CD4-positive, alpha-beta T cell treated with Interferon alpha-2 for 1 hour (primary cell): Measurements from ENCODE around the gene DNAJC7.

ENCODE experiments used
- DNase-seq, 2 donors: peaks; one replicate each; pipeline ENCODE4 v3.0.0-alpha.2; 2020 to 2022

The DNAJC7 gene

DNA sequence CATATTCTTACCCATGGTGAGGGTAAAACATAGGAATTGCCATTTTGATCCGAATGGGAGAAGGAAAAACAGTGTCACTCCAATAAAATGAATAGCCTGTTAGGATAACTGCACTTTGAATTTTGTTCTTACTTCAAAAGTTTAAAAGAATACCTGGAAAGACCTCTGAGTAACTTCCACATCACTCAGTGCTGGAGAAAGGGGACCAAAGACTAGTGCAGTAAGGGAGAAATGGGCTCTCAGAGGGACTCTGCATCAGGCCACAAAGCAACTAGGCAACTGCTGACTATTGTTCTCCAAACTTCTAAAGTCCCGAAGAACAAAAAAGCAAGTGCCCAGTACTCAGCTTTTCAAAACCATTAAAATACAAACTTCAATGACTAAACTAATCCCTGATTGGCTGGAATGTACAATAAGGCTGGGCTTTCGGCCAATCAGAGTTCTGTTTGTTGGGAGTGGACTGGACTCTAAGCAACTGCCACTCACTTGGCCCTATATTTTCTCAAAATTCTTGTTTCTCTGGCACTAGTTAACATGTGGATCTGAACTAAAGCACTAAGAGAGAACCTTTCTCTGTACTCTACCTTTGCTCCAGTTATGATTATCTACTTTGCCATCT is 6.2 kb downstream of the DNAJC7 start:
- DNase-seq = peak; percentile 18 to 29

DNA sequence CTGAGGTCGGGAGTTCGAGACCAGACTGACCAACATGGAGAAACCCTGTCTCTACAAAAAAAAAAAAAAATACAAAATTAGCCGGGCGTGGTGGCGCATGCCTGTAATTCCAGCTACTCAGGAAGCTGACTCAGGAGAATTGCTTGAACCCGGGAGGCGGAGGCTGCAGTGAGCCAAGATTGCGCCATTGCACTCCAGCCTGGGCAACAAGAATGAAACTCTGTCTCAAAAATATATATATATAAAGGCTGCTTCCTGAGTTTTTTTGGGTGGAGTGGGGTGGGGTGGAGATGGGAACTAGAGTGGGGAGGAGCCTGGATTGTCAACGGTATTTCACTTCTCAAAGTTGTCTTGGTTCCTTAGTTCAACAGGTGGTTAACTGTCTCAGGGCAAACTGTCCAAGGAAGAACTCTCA is 7.0 kb downstream of the DNAJC7 start:
- peak in 1 of 2 donors; percentile 41 for DNase-seq

DNA sequence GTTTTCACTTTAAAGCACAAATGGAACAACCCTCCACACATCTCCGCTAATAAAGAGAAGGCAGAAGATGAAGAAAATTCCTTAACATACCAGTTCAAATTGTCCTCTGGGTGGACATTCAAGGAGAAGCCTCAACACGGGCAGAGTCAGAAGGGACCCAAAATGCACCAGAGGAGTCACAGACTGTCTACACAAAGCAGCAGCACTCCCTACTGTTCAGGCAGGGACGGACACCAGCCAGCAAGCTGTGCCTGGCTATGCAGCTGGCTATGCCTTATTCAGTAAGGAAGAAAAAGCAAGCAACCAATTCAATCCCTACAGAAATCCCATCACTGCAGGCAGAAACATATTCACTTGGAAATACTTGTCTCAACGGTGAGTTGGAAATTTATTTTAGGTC is 8.1 kb downstream of the DNAJC7 start:
- no peak for DNase-seq

- DNase-seq = no peak
Measured at GRCh38 chr17:42005166-42005565, 12.1 kb downstream of the DNAJC7 start.

DNA sequence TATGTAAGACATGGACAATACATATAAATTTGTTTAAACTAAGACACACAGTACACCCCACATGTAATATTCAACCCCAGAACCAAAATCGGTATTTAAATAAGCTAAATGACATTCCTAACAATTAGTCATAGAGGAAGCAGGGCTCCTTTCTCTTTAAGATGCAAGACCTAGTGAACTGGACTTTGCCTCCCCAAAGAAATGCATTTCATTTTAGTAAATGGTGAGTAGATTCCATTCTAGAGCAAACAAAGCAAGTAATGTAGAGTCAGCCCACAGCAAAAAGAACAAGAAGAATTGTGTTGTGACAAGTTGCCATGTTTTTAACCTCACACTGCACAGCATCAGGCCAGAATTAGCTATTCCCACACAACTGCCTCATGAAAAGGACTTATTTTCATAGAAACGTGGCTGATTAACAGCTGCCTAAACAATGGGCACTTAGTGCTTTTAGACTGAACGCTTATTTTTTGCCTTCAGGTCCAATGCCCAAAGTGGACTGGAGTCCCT is 14.4 kb downstream of the DNAJC7 start:
- DNase-seq = no peak

DNA sequence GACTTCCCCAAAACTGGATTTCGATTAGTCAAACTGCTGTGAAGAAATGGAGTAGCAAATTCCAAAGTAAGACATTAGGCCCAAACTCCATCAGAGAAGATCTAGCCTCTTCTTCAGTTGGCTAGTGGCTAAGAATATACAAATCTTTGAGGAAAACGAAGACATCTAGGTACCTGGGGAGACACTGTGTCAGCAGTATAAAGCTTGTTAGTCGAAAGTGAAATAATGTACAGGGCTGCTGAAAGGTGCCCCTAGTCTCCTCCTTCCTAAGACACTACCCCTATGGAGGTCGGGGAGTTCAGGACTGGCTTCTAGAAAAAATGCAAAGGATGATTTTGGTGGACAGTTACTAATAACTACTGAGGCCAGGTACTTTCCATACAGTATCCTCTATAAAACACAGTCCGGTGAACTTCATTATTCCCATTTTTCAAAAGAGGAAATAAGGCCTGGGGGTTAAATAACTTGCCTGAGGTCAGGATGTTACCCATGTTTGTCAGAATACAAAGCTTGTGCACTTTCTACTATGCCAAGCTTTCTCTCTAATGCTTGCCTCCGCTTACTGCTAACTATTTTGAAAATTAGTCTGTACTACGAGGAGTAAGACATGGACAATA is 15.0 kb downstream of the DNAJC7 start:
- DNase-seq = no peak

DNA sequence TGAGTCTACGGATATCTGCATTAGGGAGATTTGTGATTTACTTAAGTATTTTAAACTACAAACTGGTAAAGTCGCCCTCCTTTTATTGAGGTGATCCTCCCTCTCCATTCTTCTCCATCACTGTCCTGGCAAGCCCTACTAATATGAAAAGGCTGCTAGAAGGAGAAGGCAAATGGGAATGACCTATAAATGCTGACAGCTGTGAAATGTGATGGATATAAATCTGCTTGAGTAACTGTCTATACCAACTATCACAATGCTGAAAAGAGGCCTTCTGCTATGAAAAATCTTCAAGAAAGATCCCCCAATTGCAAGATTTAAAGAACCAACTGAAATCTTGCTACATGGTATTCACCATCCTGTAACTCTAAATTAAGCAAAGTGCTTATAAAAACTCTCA is 15.5 kb downstream of the DNAJC7 start:
- no peak for DNase-seq

DNA sequence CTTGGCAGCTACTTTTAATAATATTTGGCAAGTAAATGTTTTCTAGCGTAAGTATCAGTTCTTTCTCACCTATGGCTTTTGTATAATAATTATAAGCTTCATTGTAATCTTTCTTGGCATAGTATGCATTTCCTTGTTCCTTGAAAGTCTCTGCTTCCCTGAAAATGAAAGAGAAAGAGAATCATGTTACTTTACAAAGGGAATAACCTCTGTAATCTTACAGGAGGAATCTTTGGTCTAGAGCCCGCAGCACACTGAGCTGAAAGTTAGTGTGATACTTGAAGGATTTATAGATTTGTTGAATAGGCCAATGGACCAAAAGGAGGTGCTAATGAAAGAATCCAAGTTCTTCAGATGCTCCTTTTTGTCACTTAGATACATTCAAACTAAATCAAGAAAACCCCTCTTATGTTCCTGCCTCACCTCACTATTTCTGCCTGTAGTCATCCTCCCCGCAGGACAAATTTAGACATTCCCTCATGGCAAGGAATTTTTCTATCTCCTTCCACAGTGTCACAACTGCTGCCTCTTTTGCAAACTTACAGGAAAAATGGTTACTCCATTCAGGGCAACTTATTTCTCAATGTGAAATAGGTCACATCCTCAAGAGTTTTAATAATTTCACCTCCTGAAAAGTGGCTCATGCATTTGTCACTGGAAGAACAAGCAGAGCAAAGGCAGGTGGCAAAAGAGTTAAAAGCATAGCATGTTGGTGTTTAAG is 16.7 kb downstream of the DNAJC7 start:
- DNase-seq = no peak

- DNase-seq = no peak
Measured at GRCh38 chr17:41998497-41998896, 18.7 kb downstream of the DNAJC7 start.

GRCh38 chr17:41996855-41997164 is 20.4 kb downstream of the DNAJC7 start:
- no peak for DNase-seq

- DNase-seq = no peak
Measured at GRCh38 chr17:41992576-41992975, 24.7 kb downstream of the DNAJC7 start.

DNA sequence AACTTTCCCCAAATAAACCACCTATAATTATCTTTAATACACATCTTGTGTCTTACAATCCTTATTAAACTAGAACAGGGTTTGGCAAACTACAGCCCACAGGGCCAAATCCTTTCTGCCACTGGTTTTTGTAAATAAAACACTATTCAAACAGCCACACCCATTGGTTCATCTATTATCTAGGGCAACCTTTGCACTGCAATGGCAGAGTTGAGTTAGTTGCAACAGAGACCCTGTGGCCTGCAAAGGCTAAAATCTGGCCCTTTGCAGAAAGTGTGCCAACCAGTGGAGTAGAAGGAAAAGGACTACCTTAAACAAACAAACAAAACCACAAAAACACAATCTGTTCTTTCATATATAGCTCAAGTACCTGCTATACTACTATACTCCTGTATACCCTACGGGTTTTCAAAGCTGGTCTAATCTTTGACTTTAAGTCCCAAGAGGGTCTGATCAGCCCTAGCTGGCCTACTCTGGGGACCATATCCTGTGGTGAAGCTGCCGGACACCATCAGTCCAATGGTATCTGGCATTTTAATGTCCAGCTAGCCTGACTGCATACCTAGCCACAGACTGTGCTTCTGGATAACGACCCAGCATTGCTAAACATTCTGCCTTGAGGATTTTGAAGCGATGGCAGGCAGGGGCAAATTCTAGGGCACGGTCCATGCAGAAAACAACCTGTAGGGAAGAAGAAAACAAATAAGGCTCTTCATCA is 27.4 kb downstream of the DNAJC7 start:
- DNase-seq = no peak

- no peak for DNase-seq
Measured at GRCh38 chr17:41988418-41988817, 28.8 kb downstream of the DNAJC7 start.

DNA sequence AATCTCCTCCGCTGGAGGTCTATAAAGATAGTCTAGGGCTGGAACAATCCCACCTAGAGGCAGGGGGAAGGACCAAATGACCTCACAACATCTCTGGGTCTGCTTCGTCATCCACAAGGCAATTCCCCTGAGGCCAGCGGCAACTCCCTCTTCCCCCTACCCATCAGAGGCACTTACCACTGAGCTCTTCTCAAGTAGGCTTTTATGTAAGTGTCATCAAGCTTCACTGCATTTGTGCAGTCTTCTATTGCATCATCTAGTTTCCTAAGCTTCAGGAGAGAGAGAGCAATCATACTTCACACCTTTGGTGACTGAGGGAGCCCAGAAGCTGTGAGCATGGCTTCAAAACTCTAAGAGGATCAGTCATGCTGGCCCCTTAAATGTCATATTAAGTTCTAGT is 29.6 kb downstream of the DNAJC7 start:
- DNase-seq = no peak

DNA sequence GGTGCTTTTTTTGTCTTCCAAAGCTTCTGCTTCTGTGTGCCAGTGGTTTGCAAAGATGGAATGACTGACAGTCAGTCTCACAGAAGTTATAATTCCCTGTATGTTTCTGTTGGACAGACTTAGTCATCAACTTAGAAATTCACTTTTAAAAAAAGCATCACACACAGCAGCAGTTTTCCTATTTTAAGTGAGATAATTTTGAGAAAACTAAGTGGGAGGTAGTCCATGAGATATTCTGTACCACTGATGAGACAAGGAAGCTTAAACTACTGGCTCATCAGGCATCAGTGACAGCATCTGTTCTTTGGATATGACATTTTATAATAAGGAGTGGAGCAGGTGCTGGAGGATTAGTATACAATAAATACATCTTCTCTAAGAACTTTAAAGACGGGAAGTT is 30.6 kb downstream of the DNAJC7 start:
- no peak for DNase-seq

GRCh38 chr17:41985919-41986318 is 31.3 kb downstream of the DNAJC7 start:
- DNase-seq = no peak

GRCh38 chr17:41984454-41984853 is 32.8 kb downstream of the DNAJC7 start:
- no peak for DNase-seq

DNA sequence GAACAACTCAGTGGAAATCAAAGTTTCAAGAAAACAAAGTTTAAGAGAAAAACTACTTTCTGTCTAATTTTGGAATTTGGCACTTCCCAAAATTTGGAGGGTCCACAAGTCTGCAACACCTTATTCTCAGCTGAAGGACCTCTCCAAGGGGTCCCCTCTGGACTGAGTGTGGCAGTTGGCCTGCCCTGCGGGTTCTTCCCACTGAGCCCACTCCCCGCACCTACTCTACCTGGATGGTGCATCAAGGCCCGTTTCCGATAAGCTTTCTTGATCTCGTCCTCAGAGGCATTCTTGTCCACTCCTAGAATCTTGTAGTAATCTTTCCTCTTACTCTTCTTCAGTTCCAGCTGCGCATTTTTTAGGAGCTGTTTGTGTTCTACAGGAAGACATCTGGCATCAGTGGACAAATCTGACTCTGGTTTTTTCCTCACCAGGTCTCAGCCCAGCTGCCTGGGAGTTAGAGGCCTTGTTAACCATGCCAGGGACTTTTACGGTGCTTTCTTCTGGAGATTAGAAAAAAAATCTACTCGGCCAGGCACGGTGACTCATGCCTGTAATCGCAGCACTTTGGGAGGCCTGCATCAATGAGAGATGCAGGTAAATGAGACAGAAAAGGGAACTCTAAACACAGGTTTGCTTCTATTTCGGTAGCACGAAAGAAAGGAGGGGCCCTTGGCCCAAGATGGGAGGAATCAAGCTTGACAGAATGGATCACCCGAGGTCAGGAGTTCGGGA is 35.0 kb downstream of the DNAJC7 start:
- DNase-seq = no peak

DNA sequence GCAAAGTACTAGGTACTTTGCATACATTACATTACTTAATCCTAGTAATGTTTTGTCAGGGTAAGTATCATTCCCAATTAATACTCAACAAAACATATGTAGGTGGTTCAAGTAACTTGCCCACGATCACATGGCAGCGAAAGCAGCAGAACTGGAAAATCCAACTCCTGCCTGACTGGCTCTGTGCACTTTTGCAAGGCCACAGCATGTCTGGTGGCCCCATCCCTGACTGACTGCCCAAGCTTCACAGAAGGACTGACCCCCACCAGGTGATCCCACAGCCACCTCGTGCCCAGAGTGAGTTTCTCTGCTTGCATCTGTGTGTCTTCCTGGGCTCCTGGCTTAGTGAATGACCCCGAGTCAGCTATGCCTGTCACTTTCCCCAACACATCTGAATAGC is 39.2 kb downstream of the DNAJC7 start:
- no peak for DNase-seq

- DNase-seq = no peak
Measured at GRCh38 chr17:41976142-41976768, 41.0 kb downstream of the DNAJC7 start.

DNA sequence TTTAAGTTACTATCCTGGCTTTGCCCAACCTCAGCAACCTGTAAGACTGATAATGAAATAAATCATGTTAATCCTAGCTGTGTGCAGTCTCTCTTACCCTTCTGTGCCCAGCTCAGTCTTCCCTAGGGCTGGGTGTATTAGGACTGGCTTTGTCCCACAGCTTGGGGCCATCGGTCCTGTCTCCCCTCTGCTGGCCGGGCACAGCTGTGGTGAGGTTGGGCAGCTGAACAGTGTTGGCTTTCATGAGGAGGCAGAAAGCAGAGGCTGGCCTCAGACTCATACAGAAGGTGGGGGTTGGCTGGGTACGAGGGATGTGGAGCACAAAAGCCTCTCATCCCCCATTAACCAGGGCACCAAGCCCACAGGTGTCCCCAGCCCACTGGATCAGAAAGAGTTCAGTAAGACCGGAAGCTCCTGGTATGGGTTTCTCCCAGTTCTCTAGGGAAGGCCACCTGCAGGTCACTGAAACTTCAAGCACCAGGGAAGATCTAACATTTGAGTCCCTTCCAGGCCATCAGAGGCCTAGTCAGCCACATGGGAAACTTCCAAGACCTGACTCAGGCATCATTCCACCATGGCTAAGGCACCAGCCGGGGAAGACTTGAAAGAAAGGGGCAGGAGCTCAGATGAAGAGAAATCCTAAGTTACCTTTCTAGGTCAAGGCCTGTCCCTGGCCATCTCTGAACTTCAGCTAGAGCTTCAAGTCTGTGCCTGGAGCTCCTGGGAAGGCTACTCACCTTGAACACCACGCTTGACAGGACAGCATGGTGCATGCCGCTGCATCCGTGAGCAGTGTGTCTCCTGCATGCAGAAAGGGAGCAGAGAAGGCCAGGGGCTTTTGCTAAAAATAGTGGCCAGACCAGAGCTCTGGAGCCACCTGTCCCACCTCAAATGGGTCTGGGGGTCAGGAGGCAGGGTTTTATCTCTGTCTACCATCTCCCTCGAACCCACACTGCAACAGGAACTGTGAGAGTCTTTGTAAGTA is 41.8 kb downstream of the DNAJC7 start:
- no peak for DNase-seq
